Peyer's patch (tissue), 4 donors: ENCODE data around the gene ARMC3.

ENCODE experiments used
- POLR2A ChIP-seq, 2 donors: fragments of 450-650 bp; IDR thresholded peaks; one replicate each; pipeline ENCODE4 v1.5.1; 2017; ENCODE audit warnings: antibody characterized with exemption in 2 of 2, mild to moderate bottlenecking in 2 of 2, moderate library complexity in 2 of 2
- TF ChIP-seq, protein P1 (sequence below), 6 experiments: fragments of 450-650 bp in 4 of 6; fragments of 200-600 bp in 2 of 6; sonication (generic) in 1 of 6; IDR thresholded peaks; one replicate each; pipeline ENCODE4 v1.5.1; 2017 to 2019; ENCODE audit warnings: antibody characterized with exemption in 6 of 6, mild to moderate bottlenecking in 3 of 6, moderate library complexity in 1 of 6

GRCh38 chr10:22959950-22960349, 32.1 kb downstream of the ARMC3 start:
- TF ChIP-seq, protein P1, sequence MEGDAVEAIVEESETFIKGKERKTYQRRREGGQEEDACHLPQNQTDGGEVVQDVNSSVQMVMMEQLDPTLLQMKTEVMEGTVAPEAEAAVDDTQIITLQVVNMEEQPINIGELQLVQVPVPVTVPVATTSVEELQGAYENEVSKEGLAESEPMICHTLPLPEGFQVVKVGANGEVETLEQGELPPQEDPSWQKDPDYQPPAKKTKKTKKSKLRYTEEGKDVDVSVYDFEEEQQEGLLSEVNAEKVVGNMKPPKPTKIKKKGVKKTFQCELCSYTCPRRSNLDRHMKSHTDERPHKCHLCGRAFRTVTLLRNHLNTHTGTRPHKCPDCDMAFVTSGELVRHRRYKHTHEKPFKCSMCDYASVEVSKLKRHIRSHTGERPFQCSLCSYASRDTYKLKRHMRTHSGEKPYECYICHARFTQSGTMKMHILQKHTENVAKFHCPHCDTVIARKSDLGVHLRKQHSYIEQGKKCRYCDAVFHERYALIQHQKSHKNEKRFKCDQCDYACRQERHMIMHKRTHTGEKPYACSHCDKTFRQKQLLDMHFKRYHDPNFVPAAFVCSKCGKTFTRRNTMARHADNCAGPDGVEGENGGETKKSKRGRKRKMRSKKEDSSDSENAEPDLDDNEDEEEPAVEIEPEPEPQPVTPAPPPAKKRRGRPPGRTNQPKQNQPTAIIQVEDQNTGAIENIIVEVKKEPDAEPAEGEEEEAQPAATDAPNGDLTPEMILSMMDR (IDR thresholded peaks at IDR 0.05) = no peak
- no peak for TF ChIP-seq POLR2A (IDR thresholded peaks at IDR 0.05)
